Pancreas (tissue), 10 donors: Measurements from ENCODE around the gene RALGAPB. TPM values are rescaled to one million over a fixed set of nuclear protein-coding genes. Genes with fewer than 3 reads are reported as not detected.

ENCODE experiments used
- ATAC-seq, 4 donors: fragments of 200-7000 bp; cut with Tn5 transposase; one replicate each; pipeline versions ENCODE4 v1.8.0 to v1.9.1; 2020; ENCODE audit warnings: mild to moderate bottlenecking in 4 of 4, moderate library complexity in 4 of 4
- DNase-seq, 6 donors: peaks; one replicate each; pipeline ENCODE4 v3.0.0-alpha.2; 2020
- FAIRE-seq: peaks from 2 replicates; lab custom pipeline; 2012; peaks lifted over from hg19 to GRCh38; lab: Jason Lieb, UNC
- H3K27ac ChIP-seq, 4 donors: fragments of 200-600 bp; sonication (generic); 1 replicate in 3 of 4; 2 replicates in 1 of 4; pipeline versions ENCODE4 v1.5.0 to v1.8.0; 2020
- H3K27me3 ChIP-seq, 4 donors: fragments of 200-600 bp; one replicate each; pipeline ENCODE4 v1.8.0; 2021
- H3K36me3 ChIP-seq, 3 donors: fragments of 200-600 bp; sonication (generic) in 1 of 3; one replicate each; pipeline versions ENCODE4 v1.5.0 to v1.8.0; 2020 to 2021
- H3K4me1 ChIP-seq, 3 donors: fragments of 200-600 bp; one replicate each; pipeline ENCODE4 v1.8.0; 2021
- H3K4me3 ChIP-seq, 4 donors: fragments of 200-600 bp; sonication (generic) in 2 of 4; one replicate each; pipeline versions ENCODE4 v1.5.0 to v1.8.0; 2020 to 2021
- H3K9me3 ChIP-seq, 4 donors: fragments of 200-600 bp; one replicate each; pipeline ENCODE4 v1.8.0; 2021
- CTCF ChIP-seq, 4 donors: fragments of 200-600 bp; sonication (generic) in 3 of 4; IDR thresholded peaks; one replicate each; pipeline versions ENCODE4 v1.5.0 to v1.8.0; 2021; ENCODE audit warnings: antibody characterized with exemption in 4 of 4
- WGBS, 2 donors: extraction: QIAGEN DNeasy Blood & Tissue Kit; methylation state at CpG; one replicate each; pipeline ENCODE4 v1.1.7; 2013; 5-methylcytosine and 5-hydroxymethylcytosine counted together
- intact Hi-C, 3 donors: fragments of 100-400 bp; cut with DNase I; formaldehyde crosslinking; loops; one replicate each; pipeline versions ENCODE4 v1.11.1 to v1.14.2; 2022
- polyA plus RNA-seq, 2 donors: library from polyadenylated mRNA; stranded (reverse); fragments of 200-250 nt; gene quantifications; one replicate each; pipeline ENCODE4 v1.2.3, GENCODE V29; 2013
- total RNA-seq, 6 donors: library from RNA; stranded (reverse); fragmentation: NEBNext Ultra II Directional in 4 of 6; extraction: Animal tissue kit (Norgen Biotek cat#: 25700) in 4 of 6; gene quantifications; one replicate each; pipeline versions ENCODE4 v1.2.1 to v1.2.4, GENCODE V29; 2021 to 2023
- donor health status: healthy with polysubstance abuse.
- donor health status: DM: no; HTN: no; CAD: no; lungs with moderate emphysema.
- donor health status: DM: no; HTN: no; CAD: no.
- donor health status: control.
- donor health status: control.
- donor health status: Bipolar disorder and iron deficiency.
- donor health status: DM: yes; HTN: yes; CAD: no.
- donor health status: DM: no; HTN: no; CAD: no.
- donor health status: DM: no; HTN: no; CAD: no.
- donor health status: DM: yes; HTN: yes; CAD: no.

Gene RALGAPB
- total and polyA plus RNA-seq, 8 donors, result 6.5 to 19.0 (median 11.3) TPM

GRCh38 chr20:38603286-38603685 is 130.6 kb downstream of the RALGAPB start:
- Histone ChIP-seq H3K4me1 (peaks cover 0 to 5% (median 0%) of the 10 kb centered on the region in 3 donors), H3K36me3 (no peaks in the 10 kb centered on the region), H3K27ac (no peak overlapping the region), H3K9me3 (no peaks in the 10 kb centered on the region), H3K4me3 (no peak overlapping the region), H3K27me3 (peaks cover 0 to 7% (median 0%) of the 10 kb centered on the region in 4 donors)
- intact Hi-C loops, result no loop called here
- FAIRE-seq (no peak), DNase-seq (no peak), ATAC-seq (no peak)
- 75 to 77% methylated on average over 3 of the region's 3 CpGs for WGBS, 2 donors
- TF ChIP-seq CTCF (IDR thresholded peaks at IDR 0.05), result no peak

DNA sequence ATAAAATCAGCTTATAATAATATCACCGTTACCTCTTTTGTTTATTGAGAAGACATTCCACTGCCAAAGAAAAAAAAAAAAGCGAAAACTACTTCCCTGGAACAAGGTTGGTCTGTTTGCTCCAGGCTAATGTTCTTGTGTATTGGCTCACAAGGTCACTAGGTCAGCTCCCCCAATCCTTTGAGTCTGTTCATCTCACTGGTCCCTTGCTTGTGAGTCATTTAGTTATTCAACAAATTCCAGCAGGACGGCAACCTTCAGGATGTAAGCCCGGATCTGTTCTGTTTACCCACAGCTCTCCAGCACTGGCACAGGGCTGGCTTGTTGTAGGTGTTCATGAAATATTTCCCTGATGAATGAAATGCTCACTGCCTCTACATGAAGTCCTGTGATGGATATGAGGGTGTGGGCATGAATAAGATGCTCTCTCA is 132.2 kb downstream of the RALGAPB start:
- Histone ChIP-seq H3K9me3 (no peaks in the 10 kb centered on the region), H3K27ac (no peak overlapping the region), H3K27me3 (peaks cover 0 to 7% (median 0%) of the 10 kb centered on the region in 4 donors), H3K36me3 (no peaks in the 10 kb centered on the region), H3K4me3 (no peak overlapping the region), H3K4me1 (no peaks in the 10 kb centered on the region)
- WGBS, 2 donors, result 30% methylated on average over 4 of the region's 4 CpGs
- ATAC-seq (no peak), DNase-seq (no peak), FAIRE-seq (no peak)
- intact Hi-C loops, result no loop called here
- no peak for TF ChIP-seq CTCF (IDR thresholded peaks at IDR 0.05)

- H3K27me3 ChIP-seq, result peaks cover 0 to under 1% (median 0%) of the 10 kb centered on the region in 4 donors
- no peak for TF ChIP-seq CTCF (IDR thresholded peaks at IDR 0.05)
- no peaks in the 10 kb centered on the region for H3K9me3 ChIP-seq
- H3K36me3 ChIP-seq, result no peaks in the 10 kb centered on the region
- no peak for ATAC-seq
- no peaks in the 10 kb centered on the region for H3K4me1 ChIP-seq
- no peak overlapping the region for H3K4me3 ChIP-seq
- intact Hi-C loops, result no loop called here
- H3K27ac ChIP-seq, result no peak overlapping the region
- DNase-seq, result no peak
- FAIRE-seq, result no peak
- WGBS, 2 donors, result 42 to 51% methylated on average over 12 of the region's 12 CpGs
These were observed 134.7 kb downstream of the RALGAPB start for GRCh38 chr20:38607351-38607750.

DNA sequence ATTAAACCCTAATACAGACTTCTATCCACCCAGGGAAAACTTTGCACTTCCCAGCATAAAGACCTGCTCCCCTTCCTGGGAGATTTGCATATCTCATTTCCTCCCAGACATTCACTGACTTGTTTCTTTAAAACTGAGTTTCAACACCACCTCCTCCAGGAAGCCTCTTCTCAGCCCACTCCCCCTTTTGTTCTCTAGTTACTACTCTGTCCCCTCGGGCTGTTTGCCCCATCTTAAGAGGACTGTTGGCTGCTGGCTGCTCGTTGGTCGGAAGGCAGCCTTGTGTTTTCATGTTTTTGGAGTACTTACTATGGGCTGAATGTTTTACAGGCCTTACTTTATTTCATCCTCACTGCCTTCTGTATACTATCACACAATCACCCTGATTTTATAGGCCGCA is 135.5 kb downstream of the RALGAPB start:
- no peak for TF ChIP-seq CTCF (IDR thresholded peaks at IDR 0.05)
- FAIRE-seq (no peak), ATAC-seq (no peak), DNase-seq (no peak)
- Histone ChIP-seq H3K4me1 (no peaks in the 10 kb centered on the region), H3K27ac (no peak overlapping the region), H3K9me3 (no peaks in the 10 kb centered on the region), H3K27me3 (no peaks in the 10 kb centered on the region), H3K4me3 (no peak overlapping the region), H3K36me3 (no peaks in the 10 kb centered on the region)
- WGBS, 2 donors, result 77 to 81% methylated on average over 4 of the region's 4 CpGs
- intact Hi-C loops, result no loop called here

- no peak for FAIRE-seq
- no peak for ATAC-seq
These were observed 137.2 kb downstream of the RALGAPB start for GRCh38 chr20:38609815-38610214.

More at GRCh38 chr20:38609815-38610214, 137.2 kb downstream of the RALGAPB start:
- Histone ChIP-seq H3K27me3 (no peaks in the 10 kb centered on the region), H3K9me3 (no peaks in the 10 kb centered on the region), H3K27ac (no peak overlapping the region), H3K4me1 (no peaks in the 10 kb centered on the region), H3K36me3 (no peaks in the 10 kb centered on the region), H3K4me3 (no peak overlapping the region)
- intact Hi-C loops, result no loop called here
- DNase-seq, result no peak
- no peak for TF ChIP-seq CTCF (IDR thresholded peaks at IDR 0.05)
- 71 to 83% methylated on average over 4 of the region's 4 CpGs for WGBS, 2 donors
